ENCODE measurements around the gene UBE2L5. TPM values are rescaled to one million over a fixed set of nuclear protein-coding genes. Genes with fewer than 3 reads are reported as not detected.

Gene UBE2L5
- not detected in 5 replicates for total RNA-seq (2022; extraction: Qiagen RNA extraction; ENCODE audit: low read depth)

DNA sequence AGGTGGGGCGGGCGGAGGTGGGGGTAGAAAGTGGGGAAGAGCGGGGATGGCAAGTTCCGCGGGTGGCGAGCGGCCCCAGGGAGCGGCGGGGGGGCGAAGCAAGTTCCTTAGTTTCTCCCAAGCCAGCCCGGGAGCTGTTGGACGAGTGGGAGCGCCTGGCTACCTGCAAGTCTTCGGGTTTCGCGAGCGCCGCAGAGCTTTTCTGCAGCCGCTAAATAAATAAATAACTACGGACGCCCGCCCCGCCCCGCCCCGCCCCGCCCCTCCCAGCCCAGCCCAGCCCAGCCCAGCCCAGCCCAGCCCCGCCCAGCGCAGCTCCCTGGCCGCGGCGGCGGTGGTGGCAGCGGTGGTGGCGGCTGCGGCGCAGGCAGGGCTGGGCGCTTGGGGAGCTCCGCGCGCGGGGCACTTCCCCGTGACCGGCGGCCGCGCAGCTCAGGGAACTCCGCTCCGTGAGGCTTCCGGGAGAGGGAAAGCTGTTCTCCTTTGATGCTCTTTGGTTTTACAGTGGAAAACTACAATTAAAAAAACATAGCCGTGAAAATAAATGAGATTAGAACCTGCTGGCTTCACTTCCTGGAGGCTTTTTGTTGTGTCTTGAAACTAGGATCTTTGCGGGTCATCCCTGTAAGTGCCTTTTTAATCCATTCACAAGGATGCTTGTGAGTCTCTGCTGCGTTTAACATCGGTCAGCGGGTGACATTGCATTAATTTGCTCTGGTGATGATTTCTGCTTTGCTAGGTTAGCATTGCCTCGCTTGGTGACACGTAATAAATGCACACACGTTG lies at the start of gene UBE2L5:
Gene UBE2L5, plus strand, starts transcription at position 440 of the 786 bp plus-strand sequence. CDS start 5,498 bp downstream, outside the sequence.

DNA sequence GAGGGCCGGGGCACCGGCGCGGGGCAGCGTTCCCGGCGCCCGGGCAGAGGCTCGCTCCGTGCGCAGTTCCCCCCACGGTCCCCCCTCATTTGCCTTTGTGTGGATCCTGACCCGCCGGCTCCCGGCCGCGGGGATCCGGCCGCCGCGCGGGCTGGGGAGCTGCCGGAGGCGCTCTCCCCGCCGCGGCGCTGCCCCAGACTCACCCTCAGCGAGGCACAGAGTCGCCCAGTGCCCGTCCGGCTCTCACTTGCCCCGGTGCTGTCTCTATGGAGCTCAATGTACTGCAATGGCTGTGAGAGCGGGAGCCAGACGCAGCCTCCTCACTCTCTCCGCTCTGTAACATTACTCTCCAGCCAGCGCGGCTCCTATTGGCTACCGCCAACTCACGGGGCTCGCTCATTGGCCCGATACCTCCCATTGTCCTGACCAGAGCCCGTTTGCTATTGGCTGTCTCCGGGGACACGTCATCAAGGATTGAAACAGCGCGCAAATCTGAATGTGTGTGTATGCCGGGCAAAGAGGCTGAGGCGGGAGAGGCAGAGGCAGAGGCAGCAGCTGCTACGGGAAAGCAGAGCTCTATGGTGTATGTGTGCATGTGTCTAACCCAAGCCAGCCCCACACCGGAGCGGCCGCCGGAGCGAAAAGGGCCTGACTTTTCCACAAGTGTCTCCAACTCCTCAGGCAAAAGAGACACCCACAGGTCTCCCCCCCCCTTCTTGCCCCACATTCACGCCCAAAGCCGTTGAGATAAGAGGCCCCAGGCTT lies 43.5 kb downstream of the UBE2L5 start, which contains the start of gene HMGB1:
Gene HMGB1, minus strand, starts transcription at position 344 of the 765 bp plus-strand sequence. CDS start 2,256 bp downstream, outside the sequence.

Other genes with a start within 250 kb of the UBE2L5 start
- gene KATNAL1, start 114.9 kb upstream of the UBE2L5 start, total RNA-seq (2022; extraction: Qiagen RNA extraction; ENCODE audit: low read depth) = 4.8 to 8.2 TPM (median 6.9 TPM) in 5 replicates
- 492 to 686 TPM (median 564 TPM) in 5 replicates for gene HMGB1, start 43.4 kb downstream of the UBE2L5 start, total RNA-seq (2022; extraction: Qiagen RNA extraction; ENCODE audit: low read depth)
- 10.8 to 13.4 TPM (median 12.0 TPM) in 5 replicates for gene USPL1, start 195.4 kb downstream of the UBE2L5 start, total RNA-seq (2022; extraction: Qiagen RNA extraction; ENCODE audit: low read depth)